Superior temporal gyrus (tissue), 1 donor: ENCODE data around the gene HIBCH.
"Not testable (repeated sequence)": the region's sequence is repeated elsewhere in the genome, so short reads cannot be mapped to it uniquely, and the experiment has no call there.

ENCODE experiments used
- DNase-seq: peaks from one replicate; pipeline ENCODE4 v3.0.0-alpha.2; 2016; ENCODE audit errors: extremely low spot score

The HIBCH gene

GRCh38 chr2:190308031-190308430, 11.6 kb downstream of the HIBCH start:
- DNase-seq, result no peak

GRCh38 chr2:190304404-190304803, 15.2 kb downstream of the HIBCH start:
- no peak for DNase-seq

- no peak for DNase-seq
These were observed 16.0 kb downstream of the HIBCH start for GRCh38 chr2:190303647-190304046.

GRCh38 chr2:190302052-190302451, 17.6 kb downstream of the HIBCH start:
- DNase-seq, result no peak

GRCh38 chr2:190301032-190301431, 18.6 kb downstream of the HIBCH start:
- DNase-seq, result no peak

GRCh38 chr2:190297880-190298279, 21.7 kb downstream of the HIBCH start:
- DNase-seq, result not testable (repeated sequence)

GRCh38 chr2:190283783-190284182, 35.8 kb downstream of the HIBCH start:
- DNase-seq, result no peak

GRCh38 chr2:190280565-190281350, 38.9 kb downstream of the HIBCH start:
- no peak for DNase-seq

- not testable (repeated sequence) for DNase-seq
These were observed 40.1 kb downstream of the HIBCH start for GRCh38 chr2:190279256-190280134.

- DNase-seq, result peak; percentile 62
These were observed 42.2 kb downstream of the HIBCH start for GRCh38 chr2:190277234-190278112.

GRCh38 chr2:190272457-190272842, 47.2 kb downstream of the HIBCH start:
- no peak for DNase-seq

GRCh38 chr2:190271783-190272456, 47.7 kb downstream of the HIBCH start:
- DNase-seq, result no peak

GRCh38 chr2:190270298-190270697, 49.3 kb downstream of the HIBCH start:
- DNase-seq, result no peak

- DNase-seq, result not testable (repeated sequence)
These were observed 49.9 kb downstream of the HIBCH start for GRCh38 chr2:190269699-190270098.

GRCh38 chr2:190267302-190267701, 52.3 kb downstream of the HIBCH start:
- no peak for DNase-seq

GRCh38 chr2:190266314-190266713, 53.3 kb downstream of the HIBCH start:
- no peak for DNase-seq

- no peak for DNase-seq
These were observed 57.8 kb downstream of the HIBCH start for GRCh38 chr2:190261851-190262250.

- no peak for DNase-seq
These were observed 63.5 kb downstream of the HIBCH start for GRCh38 chr2:190256087-190256486.

- no peak for DNase-seq
These were observed 64.0 kb downstream of the HIBCH start for GRCh38 chr2:190255676-190256075.

- DNase-seq, result no peak
These were observed 65.4 kb downstream of the HIBCH start for GRCh38 chr2:190254063-190254850.
